ENCODE measurements around the gene GLB1L3. TPM values are rescaled to one million over a fixed set of nuclear protein-coding genes. Genes with fewer than 3 reads are reported as not detected.

GLB1L3 gene
- total RNA-seq, 4 donors from 2014 or later: not detected

DNA sequence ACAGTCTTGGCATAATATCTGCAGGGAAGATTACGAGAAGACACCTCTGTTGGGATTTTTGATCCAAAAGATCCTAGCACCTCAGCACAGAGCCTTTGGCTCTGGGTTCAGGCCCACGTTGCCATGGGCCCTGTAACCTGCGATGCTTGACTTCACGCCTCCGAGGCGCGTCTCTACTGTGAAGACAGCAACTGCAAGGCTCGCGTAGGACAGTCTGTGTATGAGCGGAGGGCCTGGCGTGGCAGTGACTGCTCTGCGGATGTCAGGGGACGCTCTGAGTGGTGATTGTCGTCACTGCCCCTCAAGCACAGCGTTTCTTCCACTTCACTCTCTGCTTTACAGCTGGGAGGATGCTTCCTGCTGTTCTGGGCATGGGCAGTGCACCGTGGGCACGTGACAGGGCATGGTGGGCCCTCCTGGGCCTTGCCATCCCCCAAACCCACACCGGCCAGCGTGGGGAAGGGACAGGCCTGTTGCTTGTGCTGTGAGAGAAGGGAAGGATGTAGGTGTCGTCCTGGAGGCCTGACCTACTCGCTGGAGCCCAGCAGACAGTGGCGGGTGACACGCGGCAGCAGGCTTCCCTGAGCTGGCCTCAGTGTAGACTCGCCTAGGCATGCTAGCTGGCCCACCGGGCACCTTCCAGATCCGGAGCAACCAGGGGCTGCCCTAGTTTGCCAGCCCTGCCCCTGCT lies 82.1 kb downstream of the GLB1L3 start:
- ATAC-seq (no peak), DNase-seq (no peak)
- Histone ChIP-seq H3K36me3 (no peaks in the 10 kb centered on the region), H3K27me3 (no peaks in the 10 kb centered on the region), H3K27ac (no peak overlapping the region), H3K9me3 (no peaks in the 10 kb centered on the region), H3K4me1 (no peaks in the 10 kb centered on the region), H3K4me3 (no peak overlapping the region)
- in situ Hi-C loops (cut with MboI; ENCODE audit: low sequenced_read_pairs in 4 of 4): no loop called here
- no peak for TF ChIP-seq POLR2A (IDR thresholded peaks at IDR 0.05)
- TF ChIP-seq, protein P1, sequence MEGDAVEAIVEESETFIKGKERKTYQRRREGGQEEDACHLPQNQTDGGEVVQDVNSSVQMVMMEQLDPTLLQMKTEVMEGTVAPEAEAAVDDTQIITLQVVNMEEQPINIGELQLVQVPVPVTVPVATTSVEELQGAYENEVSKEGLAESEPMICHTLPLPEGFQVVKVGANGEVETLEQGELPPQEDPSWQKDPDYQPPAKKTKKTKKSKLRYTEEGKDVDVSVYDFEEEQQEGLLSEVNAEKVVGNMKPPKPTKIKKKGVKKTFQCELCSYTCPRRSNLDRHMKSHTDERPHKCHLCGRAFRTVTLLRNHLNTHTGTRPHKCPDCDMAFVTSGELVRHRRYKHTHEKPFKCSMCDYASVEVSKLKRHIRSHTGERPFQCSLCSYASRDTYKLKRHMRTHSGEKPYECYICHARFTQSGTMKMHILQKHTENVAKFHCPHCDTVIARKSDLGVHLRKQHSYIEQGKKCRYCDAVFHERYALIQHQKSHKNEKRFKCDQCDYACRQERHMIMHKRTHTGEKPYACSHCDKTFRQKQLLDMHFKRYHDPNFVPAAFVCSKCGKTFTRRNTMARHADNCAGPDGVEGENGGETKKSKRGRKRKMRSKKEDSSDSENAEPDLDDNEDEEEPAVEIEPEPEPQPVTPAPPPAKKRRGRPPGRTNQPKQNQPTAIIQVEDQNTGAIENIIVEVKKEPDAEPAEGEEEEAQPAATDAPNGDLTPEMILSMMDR (IDR thresholded peaks at IDR 0.05 in 4 of 5, conservative IDR thresholded peaks at IDR 0.05 in 1 of 5): no peak
- intact Hi-C loops (cut with DNase I; ENCODE audit: low total_unique reads): no loop called here

DNA sequence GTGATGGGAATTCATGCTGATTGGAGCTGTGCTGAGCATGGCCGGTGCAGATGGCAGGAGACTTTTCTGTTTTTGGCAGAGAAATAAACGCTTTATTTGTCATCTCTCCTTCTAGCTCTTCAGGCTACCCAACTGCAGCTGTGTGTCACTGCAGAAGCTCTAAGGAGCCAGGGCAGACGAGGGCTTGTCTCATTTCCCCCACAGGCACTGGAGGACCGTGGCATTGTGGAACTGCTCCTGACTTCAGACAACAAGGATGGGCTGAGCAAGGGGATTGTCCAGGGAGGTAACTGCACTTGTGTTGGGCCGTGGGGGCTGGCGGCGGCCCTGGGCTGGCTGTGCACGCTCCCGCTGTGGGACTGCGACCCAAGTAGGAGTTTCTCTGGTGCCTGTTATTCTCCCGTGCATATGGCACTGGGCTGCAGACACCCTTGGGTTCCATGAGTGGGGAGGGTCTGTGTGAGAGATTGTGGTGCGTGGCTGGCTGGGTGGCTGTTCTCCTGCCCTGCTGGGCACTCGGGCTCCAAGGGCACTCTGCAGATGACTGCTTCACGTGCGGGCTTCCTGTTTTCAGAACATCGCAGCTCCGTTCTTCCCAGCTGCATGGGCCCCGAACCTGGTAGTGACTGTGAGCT lies 82.8 kb downstream of the GLB1L3 start:
- H3K27me3 ChIP-seq: no peaks in the 10 kb centered on the region
- no peak overlapping the region for H3K27ac ChIP-seq
- H3K4me1 ChIP-seq: no peaks in the 10 kb centered on the region
- intact Hi-C loops (cut with DNase I; ENCODE audit: low total_unique reads): no loop called here
- in situ Hi-C loops (cut with MboI; ENCODE audit: low sequenced_read_pairs in 4 of 4): no loop called here
- no peaks in the 10 kb centered on the region for H3K36me3 ChIP-seq
- ATAC-seq: no peak
- TF ChIP-seq, protein P1 (IDR thresholded peaks at IDR 0.05 in 4 of 5, conservative IDR thresholded peaks at IDR 0.05 in 1 of 5): no peak
- no peak for TF ChIP-seq POLR2A (IDR thresholded peaks at IDR 0.05)
- no peaks in the 10 kb centered on the region for H3K9me3 ChIP-seq
- no peak overlapping the region for H3K4me3 ChIP-seq
- no peak for DNase-seq

DNA sequence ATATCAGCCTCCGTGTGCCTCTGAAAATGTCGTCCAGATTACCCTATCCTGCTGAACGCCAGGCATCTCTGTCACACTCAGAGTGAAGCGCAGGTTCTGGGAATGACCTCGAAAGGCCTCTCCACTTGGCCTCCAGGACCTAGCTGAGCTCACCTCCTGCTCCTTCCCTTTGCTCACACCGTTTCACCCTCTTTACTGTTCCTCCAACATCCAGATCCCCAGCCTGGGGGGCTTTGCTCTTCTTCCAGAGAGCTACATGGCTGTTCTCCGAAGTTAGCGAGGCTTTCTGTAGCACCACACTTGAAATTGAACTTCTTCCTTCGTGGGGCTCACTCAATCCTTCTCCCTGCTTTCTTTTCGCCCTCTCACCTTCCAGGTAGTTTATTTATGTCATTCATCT lies 83.5 kb downstream of the GLB1L3 start:
- no peak for ATAC-seq
- Histone ChIP-seq H3K4me1 (no peaks in the 10 kb centered on the region), H3K36me3 (no peaks in the 10 kb centered on the region), H3K4me3 (no peak overlapping the region), H3K9me3 (no peaks in the 10 kb centered on the region), H3K27ac (no peak overlapping the region), H3K27me3 (no peaks in the 10 kb centered on the region)
- intact Hi-C loops (cut with DNase I; ENCODE audit: low total_unique reads): no loop called here
- in situ Hi-C loops (cut with MboI; ENCODE audit: low sequenced_read_pairs in 4 of 4): no loop called here
- TF ChIP-seq, protein P1 (IDR thresholded peaks at IDR 0.05 in 4 of 5, conservative IDR thresholded peaks at IDR 0.05 in 1 of 5): no peak
- no peak for TF ChIP-seq POLR2A (IDR thresholded peaks at IDR 0.05)
- no peak for DNase-seq

DNA sequence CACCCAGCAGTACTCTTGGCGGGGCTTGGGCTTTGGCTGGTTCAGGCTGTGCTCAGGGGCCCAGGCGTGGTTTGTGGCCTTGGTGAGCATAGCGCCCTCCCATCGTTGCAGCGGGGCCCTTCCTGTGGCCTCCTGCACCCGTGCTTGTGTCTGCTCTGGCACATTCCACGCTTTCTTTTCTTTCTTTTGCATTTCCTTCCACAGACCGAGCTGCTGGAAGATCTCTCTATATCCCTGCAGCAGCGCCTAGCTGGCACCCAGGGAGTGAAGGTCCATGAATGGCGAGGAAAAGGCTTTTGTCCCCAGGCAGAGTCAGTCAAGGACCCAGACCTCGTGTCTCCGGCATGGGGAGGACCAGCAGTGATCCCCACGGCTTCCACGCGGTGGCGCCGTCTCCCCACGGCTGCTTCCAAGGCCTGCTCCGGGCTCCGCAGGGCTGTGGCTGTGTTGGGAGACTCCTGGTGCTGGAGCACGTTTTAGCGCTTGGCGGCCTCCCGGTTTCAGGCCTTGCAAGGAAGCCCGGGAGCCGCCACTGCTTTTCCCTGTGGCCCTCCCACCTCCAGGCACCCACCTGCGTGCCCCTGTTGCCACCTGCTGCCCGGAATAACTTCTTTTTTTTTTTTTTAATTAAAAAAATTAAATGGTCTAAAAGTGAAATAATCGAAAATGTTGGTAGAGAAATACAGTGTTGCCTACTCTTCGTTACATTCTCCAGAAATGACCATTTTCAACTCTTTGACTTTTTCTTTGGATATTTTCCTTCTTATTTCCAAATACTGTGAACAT lies 84.1 kb downstream of the GLB1L3 start:
- in situ Hi-C loops (cut with MboI; ENCODE audit: low sequenced_read_pairs in 4 of 4) (no loop called here), intact Hi-C loops (cut with DNase I; ENCODE audit: low total_unique reads) (no loop called here)
- ATAC-seq (peak in 1 of 2 donors; percentile 41), DNase-seq (peak; percentile 18 to 23)
- no peak overlapping the region for H3K27ac ChIP-seq
- no peaks in the 10 kb centered on the region for H3K27me3 ChIP-seq
- H3K4me1 ChIP-seq: no peaks in the 10 kb centered on the region
- H3K9me3 ChIP-seq: no peaks in the 10 kb centered on the region
- TF ChIP-seq, protein P1 (IDR thresholded peaks at IDR 0.05 in 4 of 5, conservative IDR thresholded peaks at IDR 0.05 in 1 of 5): peak; percentile 11 to 59 (median 50)
- no peak for TF ChIP-seq POLR2A (IDR thresholded peaks at IDR 0.05)
- H3K36me3 ChIP-seq: no peaks in the 10 kb centered on the region
- H3K4me3 ChIP-seq: no peak overlapping the region

Measured in gastrocnemius medialis (tissue), 4 donors.